Measurements from ENCODE around the gene PACRG.
A peak's percentile ranks its signal among the peaks of the same experiment; 100 is the strongest.

Gene PACRG

DNA sequence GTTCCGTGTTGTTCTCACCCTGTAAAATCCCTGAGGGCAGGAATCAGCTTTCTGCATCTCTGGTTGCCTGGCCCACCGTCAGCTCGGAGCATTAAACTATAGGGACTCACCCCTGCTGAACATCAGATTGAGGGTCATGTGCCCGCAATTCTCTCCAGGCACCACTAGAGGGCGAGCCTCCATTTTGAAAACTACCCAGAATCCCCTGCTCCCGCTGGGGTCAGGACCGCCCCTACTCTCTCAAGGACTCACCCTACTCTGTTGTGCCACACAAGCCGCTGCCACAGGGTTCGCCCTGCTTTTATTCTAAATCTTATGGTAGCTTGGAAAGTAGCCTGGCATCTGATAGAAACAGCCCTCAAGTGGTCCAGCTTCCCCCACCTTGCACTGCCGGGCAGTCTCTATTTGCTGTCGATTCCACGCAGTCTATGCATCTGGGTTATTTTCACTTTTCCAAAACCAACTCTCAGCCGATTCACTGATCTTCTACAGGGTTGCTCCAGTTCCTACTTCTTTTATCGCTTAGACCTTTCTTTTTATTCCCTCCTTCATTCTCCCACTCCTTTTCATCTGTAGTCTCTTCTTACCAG is 442.6 kb downstream of the PACRG start:
- Histone ChIP-seq H3K4me3 (ENCODE audit: insufficient read depth in 1 of 2, low read depth in 1 of 2, low read length in 2 of 2) (no peak overlapping the region), H2AFZ (ENCODE audit: low read depth, low read length) (no peak overlapping the region), H3K27ac (ENCODE audit: low read length, poor library complexity, severe bottlenecking) (no peak overlapping the region), H2BK12ac (ENCODE audit: low read length in 2 of 2) (no peak overlapping the region), H2BK5ac (ENCODE audit: low read depth, low read length, poor library complexity, severe bottlenecking) (no peak overlapping the region), H3K9me3 (ENCODE audit: control insufficient read depth, low read length) (no peaks in the 10 kb centered on the region), H3K18ac (ENCODE audit: low read depth in 1 of 2, low read length in 2 of 2) (no peak overlapping the region), H3K27me3 (ENCODE audit: control insufficient read depth in 1 of 2, insufficient read depth in 1 of 2, low read length in 2 of 2) (no peaks in the 10 kb centered on the region), H2BK120ac (ENCODE audit: low read depth, low read length) (no peak overlapping the region), H3K79me1 (replicated peaks; ENCODE audit: low read length, poor library complexity, severe bottlenecking) (no peaks in the 10 kb centered on the region), H3K4ac (ENCODE audit: low read depth in 1 of 2, low read length in 2 of 2) (no peak overlapping the region), H3K36me3 (ENCODE audit: control insufficient read depth in 1 of 2, insufficient read depth in 2 of 2, low read depth in 1 of 2, low read length in 2 of 2) (no peaks in the 10 kb centered on the region), H4K91ac (ENCODE audit: low read length) (no peak overlapping the region), H2BK15ac (ENCODE audit: low read depth, poor library complexity, severe bottlenecking) (no peak overlapping the region), H4K8ac (ENCODE audit: low read length) (no peak overlapping the region), H3K14ac (ENCODE audit: low read length in 2 of 2) (no peak overlapping the region), H2AK5ac (ENCODE audit: low read length, severe bottlenecking) (no peak overlapping the region), H3K4me2 (ENCODE audit: low read length, poor library complexity, severe bottlenecking) (no peak overlapping the region), H3K23ac (ENCODE audit: low read length in 2 of 2) (no peak overlapping the region), H3K4me1 (ENCODE audit: control insufficient read depth, insufficient read depth, low read depth, low read length) (no peaks in the 10 kb centered on the region), H3K9ac (ENCODE audit: low read length) (no peak overlapping the region)
- 86% methylated on average over 14 of the region's 14 CpGs for WGBS
- DNase-seq = peak; percentile 1

DNA sequence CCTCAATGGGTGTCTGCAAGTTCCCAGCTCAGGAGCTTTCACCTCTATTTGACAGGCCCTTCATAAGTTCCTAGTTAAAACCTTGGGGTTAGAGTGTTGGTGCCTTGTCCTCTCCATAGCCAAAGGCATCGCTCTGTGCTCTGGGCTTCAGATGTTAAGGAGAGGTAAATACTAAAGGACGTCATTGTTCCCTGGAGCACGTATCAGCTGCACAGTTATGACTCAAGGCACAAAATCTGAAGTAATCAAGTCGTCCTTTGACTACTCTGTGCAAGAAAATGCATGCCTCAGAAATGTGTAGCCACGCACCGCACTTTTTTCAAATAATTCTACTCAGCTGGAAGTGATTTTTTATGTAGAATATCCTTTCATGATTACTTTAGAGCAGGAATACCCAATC is 446.0 kb downstream of the PACRG start:
- no peak overlapping the region for H3K18ac ChIP-seq (ENCODE audit: low read depth in 1 of 2, low read length in 2 of 2)
- no peak overlapping the region for H2BK5ac ChIP-seq (ENCODE audit: low read depth, low read length, poor library complexity, severe bottlenecking)
- no peaks in the 10 kb centered on the region for H3K27me3 ChIP-seq (ENCODE audit: control insufficient read depth in 1 of 2, insufficient read depth in 1 of 2, low read length in 2 of 2)
- no peak overlapping the region for H4K8ac ChIP-seq (ENCODE audit: low read length)
- no peak overlapping the region for H3K4me3 ChIP-seq (ENCODE audit: insufficient read depth in 1 of 2, low read depth in 1 of 2, low read length in 2 of 2)
- H3K14ac ChIP-seq (ENCODE audit: low read length in 2 of 2) = no peak overlapping the region
- H2BK12ac ChIP-seq (ENCODE audit: low read length in 2 of 2) = no peak overlapping the region
- no peaks in the 10 kb centered on the region for H3K4me1 ChIP-seq (ENCODE audit: control insufficient read depth, insufficient read depth, low read depth, low read length)
- H3K36me3 ChIP-seq (ENCODE audit: control insufficient read depth in 1 of 2, insufficient read depth in 2 of 2, low read depth in 1 of 2, low read length in 2 of 2) = no peaks in the 10 kb centered on the region
- H2BK15ac ChIP-seq (ENCODE audit: low read depth, poor library complexity, severe bottlenecking) = no peak overlapping the region
- H4K91ac ChIP-seq (ENCODE audit: low read length) = no peak overlapping the region
- H3K4ac ChIP-seq (ENCODE audit: low read depth in 1 of 2, low read length in 2 of 2) = no peak overlapping the region
- no peak overlapping the region for H3K9ac ChIP-seq (ENCODE audit: low read length)
- no peak overlapping the region for H2BK120ac ChIP-seq (ENCODE audit: low read depth, low read length)
- H3K23ac ChIP-seq (ENCODE audit: low read length in 2 of 2) = no peak overlapping the region
- H3K9me3 ChIP-seq (ENCODE audit: control insufficient read depth, low read length) = no peaks in the 10 kb centered on the region
- H3K27ac ChIP-seq (ENCODE audit: low read length, poor library complexity, severe bottlenecking) = no peak overlapping the region
- H2AK5ac ChIP-seq (ENCODE audit: low read length, severe bottlenecking) = no peak overlapping the region
- 84% methylated on average over 6 of the region's 6 CpGs for WGBS
- no peak overlapping the region for H3K4me2 ChIP-seq (ENCODE audit: low read length, poor library complexity, severe bottlenecking)
- DNase-seq = no peak
- no peak overlapping the region for H2AFZ ChIP-seq (ENCODE audit: low read depth, low read length)
- H3K79me1 ChIP-seq (replicated peaks; ENCODE audit: low read length, poor library complexity, severe bottlenecking) = no peaks in the 10 kb centered on the region

DNA sequence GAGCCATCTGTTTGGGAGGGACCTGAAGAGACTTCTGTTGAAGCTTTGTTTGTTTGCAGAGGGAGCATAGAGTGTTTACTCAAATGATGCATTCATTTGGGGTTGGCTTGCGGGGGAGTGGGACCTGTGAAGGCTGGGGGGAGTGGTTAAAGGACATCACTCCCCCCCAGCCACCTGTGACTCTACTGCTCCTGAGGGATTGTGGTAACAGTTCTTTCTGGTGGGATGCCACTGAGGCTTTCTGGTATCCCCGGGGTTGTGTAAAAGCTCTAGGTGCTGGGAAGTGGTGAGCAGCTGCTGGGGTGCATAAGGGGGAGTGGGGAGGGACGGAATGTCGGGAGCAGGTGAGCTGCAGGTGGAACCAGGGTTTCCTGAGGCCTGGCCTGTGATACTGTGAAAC is 447.5 kb downstream of the PACRG start:
- 59% methylated on average over 4 of the region's 4 CpGs for WGBS
- Histone ChIP-seq H2BK5ac (ENCODE audit: low read depth, low read length, poor library complexity, severe bottlenecking) (no peak overlapping the region), H4K8ac (ENCODE audit: low read length) (no peak overlapping the region), H3K4me2 (ENCODE audit: low read length, poor library complexity, severe bottlenecking) (no peak overlapping the region), H2AK5ac (ENCODE audit: low read length, severe bottlenecking) (no peak overlapping the region), H3K36me3 (ENCODE audit: control insufficient read depth in 1 of 2, insufficient read depth in 2 of 2, low read depth in 1 of 2, low read length in 2 of 2) (no peaks in the 10 kb centered on the region), H3K23ac (ENCODE audit: low read length in 2 of 2) (no peak overlapping the region), H2BK15ac (ENCODE audit: low read depth, poor library complexity, severe bottlenecking) (no peak overlapping the region), H3K9me3 (ENCODE audit: control insufficient read depth, low read length) (no peaks in the 10 kb centered on the region), H4K91ac (ENCODE audit: low read length) (no peak overlapping the region), H3K18ac (ENCODE audit: low read depth in 1 of 2, low read length in 2 of 2) (no peak overlapping the region), H3K27ac (ENCODE audit: low read length, poor library complexity, severe bottlenecking) (no peak overlapping the region), H2BK12ac (ENCODE audit: low read length in 2 of 2) (no peak overlapping the region), H2AFZ (ENCODE audit: low read depth, low read length) (no peak overlapping the region), H3K27me3 (ENCODE audit: control insufficient read depth in 1 of 2, insufficient read depth in 1 of 2, low read length in 2 of 2) (no peaks in the 10 kb centered on the region), H3K4me1 (ENCODE audit: control insufficient read depth, insufficient read depth, low read depth, low read length) (no peaks in the 10 kb centered on the region), H3K14ac (ENCODE audit: low read length in 2 of 2) (no peak overlapping the region), H3K4me3 (ENCODE audit: insufficient read depth in 1 of 2, low read depth in 1 of 2, low read length in 2 of 2) (no peak overlapping the region), H3K4ac (ENCODE audit: low read depth in 1 of 2, low read length in 2 of 2) (no peak overlapping the region), H3K9ac (ENCODE audit: low read length) (no peak overlapping the region), H2BK120ac (ENCODE audit: low read depth, low read length) (no peak overlapping the region), H3K79me1 (replicated peaks; ENCODE audit: low read length, poor library complexity, severe bottlenecking) (no peaks in the 10 kb centered on the region)
- no peak for DNase-seq

- Histone ChIP-seq H2AFZ (ENCODE audit: low read depth, low read length) (no peak overlapping the region), H2BK12ac (ENCODE audit: low read length in 2 of 2) (no peak overlapping the region), H3K79me1 (replicated peaks; ENCODE audit: low read length, poor library complexity, severe bottlenecking) (peaks cover 2% of the 10 kb centered on the region), H3K23ac (ENCODE audit: low read length in 2 of 2) (no peak overlapping the region), H3K4me1 (ENCODE audit: control insufficient read depth, insufficient read depth, low read depth, low read length) (peaks cover 2% of the 10 kb centered on the region), H2BK5ac (ENCODE audit: low read depth, low read length, poor library complexity, severe bottlenecking) (no peak overlapping the region), H3K9ac (ENCODE audit: low read length) (no peak overlapping the region), H2BK15ac (ENCODE audit: low read depth, poor library complexity, severe bottlenecking) (no peak overlapping the region), H3K27me3 (ENCODE audit: control insufficient read depth in 1 of 2, insufficient read depth in 1 of 2, low read length in 2 of 2) (no peaks in the 10 kb centered on the region), H4K91ac (ENCODE audit: low read length) (no peak overlapping the region), H3K18ac (ENCODE audit: low read depth in 1 of 2, low read length in 2 of 2) (no peak overlapping the region), H3K14ac (ENCODE audit: low read length in 2 of 2) (no peak overlapping the region), H3K9me3 (ENCODE audit: control insufficient read depth, low read length) (no peaks in the 10 kb centered on the region), H2BK120ac (ENCODE audit: low read depth, low read length) (no peak overlapping the region), H3K4ac (ENCODE audit: low read depth in 1 of 2, low read length in 2 of 2) (no peak overlapping the region), H3K27ac (ENCODE audit: low read length, poor library complexity, severe bottlenecking) (no peak overlapping the region), H2AK5ac (ENCODE audit: low read length, severe bottlenecking) (no peak overlapping the region), H3K4me2 (ENCODE audit: low read length, poor library complexity, severe bottlenecking) (no peak overlapping the region), H4K8ac (ENCODE audit: low read length) (no peak overlapping the region), H3K36me3 (ENCODE audit: control insufficient read depth in 1 of 2, insufficient read depth in 2 of 2, low read depth in 1 of 2, low read length in 2 of 2) (no peaks in the 10 kb centered on the region), H3K4me3 (ENCODE audit: insufficient read depth in 1 of 2, low read depth in 1 of 2, low read length in 2 of 2) (no peak overlapping the region)
- no peak for DNase-seq
- WGBS = 54% methylated on average over 2 of the region's 3 CpGs
Measured at GRCh38 chr6:163176097-163176496, 448.3 kb downstream of the PACRG start.
